ENCODE measurements around the gene SIVA1. TPM values are rescaled to one million over a fixed set of nuclear protein-coding genes. Genes with fewer than 3 reads are reported as not detected.

SIVA1 gene
- total RNA-seq, 2 donors from 2014 or later, result 82.5 to 87.3 TPM

GRCh38 chr14:104784218-104784568 is 31.2 kb downstream of the SIVA1 start:
- TF ChIP-seq, protein P1, sequence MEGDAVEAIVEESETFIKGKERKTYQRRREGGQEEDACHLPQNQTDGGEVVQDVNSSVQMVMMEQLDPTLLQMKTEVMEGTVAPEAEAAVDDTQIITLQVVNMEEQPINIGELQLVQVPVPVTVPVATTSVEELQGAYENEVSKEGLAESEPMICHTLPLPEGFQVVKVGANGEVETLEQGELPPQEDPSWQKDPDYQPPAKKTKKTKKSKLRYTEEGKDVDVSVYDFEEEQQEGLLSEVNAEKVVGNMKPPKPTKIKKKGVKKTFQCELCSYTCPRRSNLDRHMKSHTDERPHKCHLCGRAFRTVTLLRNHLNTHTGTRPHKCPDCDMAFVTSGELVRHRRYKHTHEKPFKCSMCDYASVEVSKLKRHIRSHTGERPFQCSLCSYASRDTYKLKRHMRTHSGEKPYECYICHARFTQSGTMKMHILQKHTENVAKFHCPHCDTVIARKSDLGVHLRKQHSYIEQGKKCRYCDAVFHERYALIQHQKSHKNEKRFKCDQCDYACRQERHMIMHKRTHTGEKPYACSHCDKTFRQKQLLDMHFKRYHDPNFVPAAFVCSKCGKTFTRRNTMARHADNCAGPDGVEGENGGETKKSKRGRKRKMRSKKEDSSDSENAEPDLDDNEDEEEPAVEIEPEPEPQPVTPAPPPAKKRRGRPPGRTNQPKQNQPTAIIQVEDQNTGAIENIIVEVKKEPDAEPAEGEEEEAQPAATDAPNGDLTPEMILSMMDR (conservative IDR thresholded peaks at IDR 0.05), result no peak
- DNase-seq, result no peak
- no peak overlapping the region for H3K9ac ChIP-seq (ENCODE audit: extremely low read depth, low read length, poor library complexity, severe bottlenecking)
- WGBS, 2 experiments (ENCODE audit: insufficient coverage in 1 of 2, insufficient read length in 1 of 2), result 95 to 96% methylated on average over 7 to 9 of the region's 9 CpGs
- no peaks in the 10 kb centered on the region for H3K9me3 Mint-ChIP-seq
- no peak overlapping the region for H3K4me3 ChIP-seq (ENCODE audit: low read length)
- H3K36me3 Mint-ChIP-seq (ENCODE audit: low read depth), result peaks cover 2% of the 10 kb centered on the region
- H3K27ac ChIP-seq (ENCODE audit: low read depth, low read length), result no peak overlapping the region
- peaks cover 7% of the 10 kb centered on the region for H3K36me3 ChIP-seq (ENCODE audit: control insufficient read depth, insufficient read depth, low read length)
- no peaks in the 10 kb centered on the region for H3K27me3 ChIP-seq (ENCODE audit: control insufficient read depth, insufficient read depth, low read length, poor library complexity, severe bottlenecking)
- H3K4me1 ChIP-seq (ENCODE audit: control insufficient read depth, insufficient read depth, low read length), result no peaks in the 10 kb centered on the region
- H3K9me3 ChIP-seq (ENCODE audit: control insufficient read depth, low read length), result no peaks in the 10 kb centered on the region
- no peak overlapping the region for H3K27ac Mint-ChIP-seq
- no peak overlapping the region for H3K4me3 Mint-ChIP-seq
- H3K4me1 Mint-ChIP-seq, result no peaks in the 10 kb centered on the region
- H3K27me3 Mint-ChIP-seq (ENCODE audit: insufficient read depth), result no peaks in the 10 kb centered on the region

- no peaks in the 10 kb centered on the region for H3K9me3 Mint-ChIP-seq
- H3K27me3 Mint-ChIP-seq (ENCODE audit: insufficient read depth), result no peaks in the 10 kb centered on the region
- WGBS, 2 experiments (ENCODE audit: insufficient coverage in 1 of 2, insufficient read length in 1 of 2), result 94 to 95% methylated on average over 18 to 36 of the region's 36 CpGs
- no peak overlapping the region for H3K27ac Mint-ChIP-seq
- peaks cover 2% of the 10 kb centered on the region for H3K36me3 Mint-ChIP-seq (ENCODE audit: low read depth)
- H3K36me3 ChIP-seq (ENCODE audit: control insufficient read depth, insufficient read depth, low read length), result peaks cover 7% of the 10 kb centered on the region
- H3K4me3 Mint-ChIP-seq, result no peak overlapping the region
- H3K4me1 ChIP-seq (ENCODE audit: control insufficient read depth, insufficient read depth, low read length), result no peaks in the 10 kb centered on the region
- H3K4me1 Mint-ChIP-seq, result no peaks in the 10 kb centered on the region
- no peak overlapping the region for H3K4me3 ChIP-seq (ENCODE audit: low read length)
- H3K27ac ChIP-seq (ENCODE audit: low read depth, low read length), result no peak overlapping the region
- no peak overlapping the region for H3K9ac ChIP-seq (ENCODE audit: extremely low read depth, low read length, poor library complexity, severe bottlenecking)
- H3K9me3 ChIP-seq (ENCODE audit: control insufficient read depth, low read length), result no peaks in the 10 kb centered on the region
- H3K27me3 ChIP-seq (ENCODE audit: control insufficient read depth, insufficient read depth, low read length, poor library complexity, severe bottlenecking), result no peaks in the 10 kb centered on the region
- TF ChIP-seq, protein P1 (conservative IDR thresholded peaks at IDR 0.05), result no peak
- no peak for DNase-seq
Measured at GRCh38 chr14:104784846-104785707, 32.1 kb downstream of the SIVA1 start.

GRCh38 chr14:104785708-104786080 is 32.7 kb downstream of the SIVA1 start:
- WGBS, 2 experiments (ENCODE audit: insufficient coverage in 1 of 2, insufficient read length in 1 of 2), result 98 to 100% methylated on average over 8 to 13 of the region's 13 CpGs
- TF ChIP-seq, protein P1 (conservative IDR thresholded peaks at IDR 0.05), result no peak
- Histone ChIP-seq H3K9me3 (ENCODE audit: control insufficient read depth, low read length) (no peaks in the 10 kb centered on the region), H3K4me3 (ENCODE audit: low read length) (no peak overlapping the region), H3K27ac (ENCODE audit: low read depth, low read length) (no peak overlapping the region), H3K36me3 (ENCODE audit: control insufficient read depth, insufficient read depth, low read length) (peaks cover 8% of the 10 kb centered on the region), H3K4me1 (ENCODE audit: control insufficient read depth, insufficient read depth, low read length) (no peaks in the 10 kb centered on the region), H3K27me3 (ENCODE audit: control insufficient read depth, insufficient read depth, low read length, poor library complexity, severe bottlenecking) (no peaks in the 10 kb centered on the region), H3K9ac (ENCODE audit: extremely low read depth, low read length, poor library complexity, severe bottlenecking) (no peak overlapping the region)
- H3K27me3 Mint-ChIP-seq (ENCODE audit: insufficient read depth), result no peaks in the 10 kb centered on the region
- H3K36me3 Mint-ChIP-seq (ENCODE audit: low read depth), result peaks cover 2% of the 10 kb centered on the region
- DNase-seq, result no peak
- H3K27ac Mint-ChIP-seq, result no peak overlapping the region
- H3K9me3 Mint-ChIP-seq, result no peaks in the 10 kb centered on the region
- H3K4me3 Mint-ChIP-seq, result no peak overlapping the region
- no peaks in the 10 kb centered on the region for H3K4me1 Mint-ChIP-seq

Measured in endodermal cell (in vitro differentiated cells).